Right lobe of liver (tissue), 6 donors: ENCODE data around the gene TUBA1C. TPM values are rescaled to one million over a fixed set of nuclear protein-coding genes. Genes with fewer than 3 reads are reported as not detected.
A peak's percentile ranks its signal among the peaks of the same experiment; 100 is the strongest.

Experiments
- ATAC-seq, 4 donors: fragments of 200-7000 bp; cut with Tn5 transposase; one replicate each; pipeline ENCODE4 v1.9.1; 2020; ENCODE audit warnings: mild to moderate bottlenecking in 4 of 4, moderate library complexity in 4 of 4
- DNase-seq, 3 donors: peaks; one replicate each; pipeline ENCODE4 v3.0.0-alpha.2; 2020
- H3K27ac ChIP-seq, 3 donors: fragments of 200-600 bp; one replicate each; pipeline ENCODE4 v1.8.0; 2022
- H3K27me3 ChIP-seq, 2 donors: fragments of 200-600 bp; one replicate each; pipeline ENCODE4 v1.8.0; 2022
- H3K36me3 ChIP-seq, 4 donors: fragments of 200-600 bp; sonication (generic) in 1 of 4; one replicate each; pipeline versions ENCODE4 v1.5.1 to v1.8.0; 2017 to 2022; ENCODE audit warnings: control low read depth in 1 of 4
- H3K4me1 ChIP-seq, 4 donors: fragments of 200-600 bp; sonication (generic) in 1 of 4; one replicate each; pipeline versions ENCODE4 v1.5.1 to v1.8.0; 2017 to 2022; ENCODE audit warnings: control low read depth in 1 of 4
- H3K4me3 ChIP-seq, 3 donors: fragments of 200-600 bp; one replicate each; pipeline ENCODE4 v1.8.0; 2022
- H3K9me3 ChIP-seq, 4 donors: fragments of 200-600 bp; sonication (generic) in 1 of 4; one replicate each; pipeline versions ENCODE4 v1.5.1 to v1.8.0; 2017 to 2022; ENCODE audit warnings: control low read depth in 1 of 4
- CTCF ChIP-seq, 4 donors: fragments of 200-600 bp in 3 of 4; fragments of 450-650 bp in 1 of 4; IDR thresholded peaks; one replicate each; pipeline versions ENCODE4 v1.5.1 to v1.8.0; 2016 to 2022; ENCODE audit warnings: antibody characterized with exemption in 4 of 4, mild to moderate bottlenecking in 2 of 4
- POLR2A ChIP-seq: fragments of 450-650 bp; IDR thresholded peaks from one replicate; pipeline ENCODE4 v1.6.1; 2017; ENCODE audit warnings: antibody characterized with exemption, mild to moderate bottlenecking
- WGBS: methylation state at CpG from one replicate; pipeline ENCODE4 v1.1.6; 2018; ENCODE audit warnings: low coverage, low lambda C conversion rate; ENCODE audit not compliant: insufficient coverage; ENCODE audit errors: missing lambda C conversion rate; 5-methylcytosine and 5-hydroxymethylcytosine counted together
- intact Hi-C, 2 donors: fragments of 100-400 bp; cut with DNase I; formaldehyde crosslinking; loops; one replicate each; pipeline versions ENCODE4 v1.11.2 to v1.14.1; 2022
- total RNA-seq, 6 experiments: library from RNA; depleted of rRNA in 2 of 6; stranded (reverse); fragments of >200 nt in 2 of 6; fragmentation: NEBNext Ultra II Directional in 3 of 6; extraction: Animal tissue kit (Norgen Biotek cat#: 25700) in 3 of 6; gene quantifications; one replicate each; pipeline versions ENCODE4 v1.1.0 to v1.2.4, GENCODE V29; 2016 to 2023
- donor health status: DM: no; HTN: yes; CAD: no.
- donor health status: DM: no; HTN: no; CAD: no.
- donor health status: DM: no; HTN: no; CAD: no.
- donor health status: DM: no; HTN: yes; CAD: no.
- donor health status: DM: no; HTN: yes; CAD: no.

The TUBA1C gene
- total RNA-seq, 6 experiments from 2014 or later: 40.6 to 224 (median 68.7) TPM

GRCh38 chr12:49287876-49288275, 23.0 kb downstream of the TUBA1C start:
- DNase-seq: no peak
- Histone ChIP-seq H3K36me3 (no peaks in the 10 kb centered on the region), H3K4me3 (no peak overlapping the region), H3K27ac (no peak overlapping the region), H3K27me3 (no peaks in the 10 kb centered on the region), H3K4me1 (no peaks in the 10 kb centered on the region), H3K9me3 (no peaks in the 10 kb centered on the region)
- intact Hi-C loops: no loop called here
- ATAC-seq: peak in 1 of 4 donors; percentile 23
- WGBS: 23% methylated on average over 4 of the region's 6 CpGs
- TF ChIP-seq CTCF (IDR thresholded peaks at IDR 0.05) (no peak), POLR2A (no peak)

GRCh38 chr12:49288412-49288853, 23.6 kb downstream of the TUBA1C start:
- TF ChIP-seq CTCF (IDR thresholded peaks at IDR 0.05): peak; percentile 76 to 88 (median 82)
- TF ChIP-seq POLR2A: no peak
- DNase-seq (no peak), ATAC-seq (peak; percentile 70 to 88 (median 84))
- Histone ChIP-seq H3K4me1 (no peaks in the 10 kb centered on the region), H3K36me3 (no peaks in the 10 kb centered on the region), H3K4me3 (no peak overlapping the region), H3K9me3 (no peaks in the 10 kb centered on the region), H3K27me3 (no peaks in the 10 kb centered on the region), H3K27ac (no peak overlapping the region)
- intact Hi-C loops: no loop called here
- 7% methylated on average over 11 of the region's 11 CpGs for WGBS

- ATAC-seq (no peak), DNase-seq (no peak)
- Histone ChIP-seq H3K4me3 (no peak overlapping the region), H3K36me3 (no peaks in the 10 kb centered on the region), H3K4me1 (no peaks in the 10 kb centered on the region), H3K27me3 (no peaks in the 10 kb centered on the region), H3K9me3 (no peaks in the 10 kb centered on the region), H3K27ac (no peak overlapping the region)
- 73% methylated on average over 6 of the region's 9 CpGs for WGBS
- intact Hi-C loops: no loop called here
- TF ChIP-seq POLR2A (no peak), CTCF (IDR thresholded peaks at IDR 0.05) (no peak)
These were observed 24.2 kb downstream of the TUBA1C start for GRCh38 chr12:49288922-49289555.

- ATAC-seq (no peak), DNase-seq (no peak)
- Histone ChIP-seq H3K4me1 (no peaks in the 10 kb centered on the region), H3K4me3 (no peak overlapping the region), H3K36me3 (no peaks in the 10 kb centered on the region), H3K27me3 (peaks cover 14 to 17% of the 10 kb centered on the region in 2 donors), H3K27ac (no peak overlapping the region), H3K9me3 (no peaks in the 10 kb centered on the region)
- TF ChIP-seq POLR2A (no peak), CTCF (IDR thresholded peaks at IDR 0.05) (no peak)
- 63% methylated on average over 3 of the region's 7 CpGs for WGBS
- intact Hi-C loops: no loop called here
These were observed 27.8 kb downstream of the TUBA1C start for GRCh38 chr12:49292729-49293055.
